ENCODE data around the gene MMS19. TPM values are rescaled to one million over a fixed set of nuclear protein-coding genes. Genes with fewer than 3 reads are reported as not detected.
A peak's percentile ranks its signal among the peaks of the same experiment; 100 is the strongest.

MMS19 gene
- total RNA-seq, 4 donors from 2014 or later = 80.4 to 90.2 (median 88.4) TPM

- TF ChIP-seq POLR2A (IDR thresholded peaks at IDR 0.05) (no peak), EP300 (IDR thresholded peaks at IDR 0.05) (no peak)
- TF ChIP-seq, protein P1, sequence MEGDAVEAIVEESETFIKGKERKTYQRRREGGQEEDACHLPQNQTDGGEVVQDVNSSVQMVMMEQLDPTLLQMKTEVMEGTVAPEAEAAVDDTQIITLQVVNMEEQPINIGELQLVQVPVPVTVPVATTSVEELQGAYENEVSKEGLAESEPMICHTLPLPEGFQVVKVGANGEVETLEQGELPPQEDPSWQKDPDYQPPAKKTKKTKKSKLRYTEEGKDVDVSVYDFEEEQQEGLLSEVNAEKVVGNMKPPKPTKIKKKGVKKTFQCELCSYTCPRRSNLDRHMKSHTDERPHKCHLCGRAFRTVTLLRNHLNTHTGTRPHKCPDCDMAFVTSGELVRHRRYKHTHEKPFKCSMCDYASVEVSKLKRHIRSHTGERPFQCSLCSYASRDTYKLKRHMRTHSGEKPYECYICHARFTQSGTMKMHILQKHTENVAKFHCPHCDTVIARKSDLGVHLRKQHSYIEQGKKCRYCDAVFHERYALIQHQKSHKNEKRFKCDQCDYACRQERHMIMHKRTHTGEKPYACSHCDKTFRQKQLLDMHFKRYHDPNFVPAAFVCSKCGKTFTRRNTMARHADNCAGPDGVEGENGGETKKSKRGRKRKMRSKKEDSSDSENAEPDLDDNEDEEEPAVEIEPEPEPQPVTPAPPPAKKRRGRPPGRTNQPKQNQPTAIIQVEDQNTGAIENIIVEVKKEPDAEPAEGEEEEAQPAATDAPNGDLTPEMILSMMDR (IDR thresholded peaks at IDR 0.05) = no peak
- no peak overlapping the region for H3K4me3 ChIP-seq
- DNase-seq (ENCODE audit: low spot score in 2 of 2) = no peak
- H3K9me3 ChIP-seq = no peaks in the 10 kb centered on the region
- 31 to 34% methylated on average over 2 of the region's 2 CpGs for WGBS, 2 donors
- H3K27me3 ChIP-seq = no peaks in the 10 kb centered on the region
- H3K4me1 ChIP-seq = peaks cover 0 to 43% (median 13%) of the 10 kb centered on the region in 4 donors
- H3K36me3 ChIP-seq = no peaks in the 10 kb centered on the region
- peak overlapping the region in 1 of 4 donors; percentile 42 for H3K27ac ChIP-seq
Measured at GRCh38 chr10:97519342-97519741, 21.1 kb upstream of the MMS19 start.

GRCh38 chr10:97518301-97519043, 20.2 kb upstream of the MMS19 start:
- DNase-seq (ENCODE audit: low spot score in 2 of 2) = no peak
- Histone ChIP-seq H3K4me3 (no peak overlapping the region), H3K36me3 (no peaks in the 10 kb centered on the region), H3K27ac (peak overlapping the region in 2 of 4 donors; percentile 10 to 42), H3K27me3 (no peaks in the 10 kb centered on the region), H3K9me3 (no peaks in the 10 kb centered on the region), H3K4me1 (peaks cover 0 to 43% (median 13%) of the 10 kb centered on the region in 4 donors)
- no peak for TF ChIP-seq EP300 (IDR thresholded peaks at IDR 0.05)
- TF ChIP-seq, protein P1 (IDR thresholded peaks at IDR 0.05) = no peak
- TF ChIP-seq POLR2A (IDR thresholded peaks at IDR 0.05) = no peak
- 42 to 46% methylated on average over 10 of the region's 10 CpGs for WGBS, 2 donors

- no peak for DNase-seq (ENCODE audit: low spot score in 2 of 2)
- no peaks in the 10 kb centered on the region for H3K27me3 ChIP-seq
- H3K27ac ChIP-seq = peak overlapping the region in 2 of 4 donors; percentile 10 to 50
- H3K4me3 ChIP-seq = no peak overlapping the region
- 67 to 76% methylated on average over 6 of the region's 6 CpGs for WGBS, 2 donors
- TF ChIP-seq EP300 (IDR thresholded peaks at IDR 0.05) (no peak), POLR2A (IDR thresholded peaks at IDR 0.05) (no peak)
- TF ChIP-seq, protein P1 (IDR thresholded peaks at IDR 0.05) = no peak
- H3K4me1 ChIP-seq = peaks cover 0 to 40% (median 13%) of the 10 kb centered on the region in 4 donors
- H3K9me3 ChIP-seq = no peaks in the 10 kb centered on the region
- H3K36me3 ChIP-seq = no peaks in the 10 kb centered on the region
Measured at GRCh38 chr10:97517778-97518300, 19.6 kb upstream of the MMS19 start.

- Histone ChIP-seq H3K4me3 (no peak overlapping the region), H3K27ac (peak overlapping the region in 1 of 4 donors; percentile 50), H3K4me1 (peaks cover 0 to 35% (median 13%) of the 10 kb centered on the region in 4 donors), H3K9me3 (no peaks in the 10 kb centered on the region), H3K27me3 (no peaks in the 10 kb centered on the region), H3K36me3 (no peaks in the 10 kb centered on the region)
- no peak for DNase-seq (ENCODE audit: low spot score in 2 of 2)
- WGBS, 2 donors = 86 to 93% methylated on average over 11 to 12 of the region's 15 CpGs
- TF ChIP-seq, protein P1 (IDR thresholded peaks at IDR 0.05) = no peak
- TF ChIP-seq POLR2A (IDR thresholded peaks at IDR 0.05) (no peak), EP300 (IDR thresholded peaks at IDR 0.05) (no peak)
Measured at GRCh38 chr10:97517096-97517750, 19.0 kb upstream of the MMS19 start.
